PC-3 (cell line): ENCODE results near the gene RFTN1. TPM values are rescaled to one million over a fixed set of nuclear protein-coding genes. Genes with fewer than 3 reads are reported as not detected.

ENCODE experiments used
- ATAC-seq: fragments of 200-7000 bp; cut with Tn5 transposase; 2 replicates; pipeline ENCODE4 v1.9.1; 2020; ENCODE audit warnings: mild to moderate bottlenecking, moderate library complexity
- BruUV-seq: library from RNA; stranded (reverse); fragments of 400-500 nt; replicated peaks from 2 replicates; lab custom pipeline; 2021; lab: Mats Ljungman, UMichigan
- CTCF ChIA-PET: fragments of 300-600 bp; sonication (Branson Sonifier 250); formaldehyde crosslinking; loops from one replicate; lab custom pipeline; 2022; ENCODE audit warnings: antibody characterized with exemption; lab: Charles Lee
- POLR2A ChIA-PET: fragments of 300-600 bp; sonication (Branson Sonifier 250); formaldehyde crosslinking; loops from one replicate; lab custom pipeline; 2022; ENCODE audit warnings: antibody characterized with exemption; ENCODE audit not compliant: unreplicated experiment; lab: Charles Lee
- DNase-seq: peaks from one replicate; pipeline ENCODE4 v3.0.0-alpha.2; 2015
- H2AFZ ChIP-seq: fragments of 300-600 bp; sonication (generic); 2 replicates; pipeline ENCODE4 v1.6.0; 2016; ENCODE audit warnings: antibody characterized with exemption, low read length
- H3F3A ChIP-seq: fragments of 300-600 bp; sonication (generic); one replicate; pipeline ENCODE4 v1.6.0; 2017; ENCODE audit warnings: antibody characterized with exemption, low read length, control low read depth, mild to moderate bottlenecking; ENCODE audit not compliant: unreplicated experiment
- H3K27ac ChIP-seq: fragments of 300-600 bp; sonication (generic); 2 replicates; pipeline ENCODE4 v1.5.1; 2016; ENCODE audit warnings: mild to moderate bottlenecking, low read length
- H3K27me3 ChIP-seq: fragments of 300-600 bp; sonication (generic); 2 replicates; pipeline ENCODE4 v1.6.1; 2016; ENCODE audit warnings: low read length, mixed read lengths
- H3K36me3 ChIP-seq: fragments of 300-600 bp; sonication (generic); 2 replicates; pipeline ENCODE4 v1.6.1; 2016; ENCODE audit warnings: low read depth, mixed run types, low read length, mixed read lengths
- H3K4me1 ChIP-seq: fragments of 300-600 bp; sonication (generic); 2 replicates; pipeline ENCODE4 v1.5.1; 2016; ENCODE audit warnings: low read length; ENCODE audit not compliant: insufficient read depth
- H3K4me2 ChIP-seq: fragments of 300-600 bp; sonication (generic); 2 replicates; pipeline ENCODE4 v1.6.0; 2016; ENCODE audit warnings: low read length
- H3K4me3 ChIP-seq: fragments of 300-600 bp; sonication (generic); 2 replicates; pipeline ENCODE4 v1.5.1; 2016; ENCODE audit warnings: mild to moderate bottlenecking, low read length, mixed read lengths
- H3K79me2 ChIP-seq: fragments of 300-600 bp; sonication (generic); 2 replicates; pipeline ENCODE4 v1.6.1; 2017; ENCODE audit warnings: low read length, mixed read lengths
- H3K9ac ChIP-seq: fragments of 300-600 bp; sonication (generic); 2 replicates; pipeline ENCODE4 v1.6.0; 2016; ENCODE audit warnings: mild to moderate bottlenecking, low read length
- H3K9me2 ChIP-seq: fragments of 300-600 bp; sonication (generic); replicated peaks from 2 replicates; pipeline ENCODE4 v1.6.1; 2016; ENCODE audit warnings: mixed run types, low read length, mixed read lengths
- H3K9me3 ChIP-seq: fragments of 300-600 bp; sonication (generic); 2 replicates; pipeline ENCODE4 v1.6.1; 2016; ENCODE audit warnings: low read length, mixed read lengths
- H4K20me1 ChIP-seq: fragments of 300-600 bp; sonication (generic); 2 replicates; pipeline ENCODE4 v1.6.1; 2016; ENCODE audit warnings: low read length, mixed read lengths
- CTCF ChIP-seq: fragments of 300-600 bp; sonication (generic); conservative IDR thresholded peaks from 2 replicates; pipeline ENCODE4 v1.5.1; 2017; ENCODE audit warnings: antibody characterized with exemption, low read depth, mild to moderate bottlenecking, low read length
- EZH2 ChIP-seq: fragments of 300-600 bp; sonication (generic); IDR thresholded peaks from one replicate; pipeline ENCODE4 v1.6.1; 2017; ENCODE audit warnings: antibody characterized with exemption, mild to moderate bottlenecking, low read length; ENCODE audit not compliant: unreplicated experiment
- EZH2phosphoT487 ChIP-seq: fragments of 300-600 bp; sonication (generic); IDR thresholded peaks from 2 replicates; pipeline ENCODE4 v1.6.1; 2018; ENCODE audit warnings: mild to moderate bottlenecking, antibody characterized with exemption, low read length, borderline replicate concordance
- intact Hi-C: fragments of 100-400 bp; cut with micrococcal nuclease; formaldehyde crosslinking; loops from 2 replicates; pipeline ENCODE4 v1.9.0; 2023
- total RNA-seq: library from RNA; depleted of rRNA; stranded (reverse); fragments of >200 nt; gene quantifications from 2 replicates; pipeline ENCODE4 v1.2.3, GENCODE V29; 2014

RFTN1 gene
- total RNA-seq, 1 experiment from 2014 or later: 9.7 TPM

DNA sequence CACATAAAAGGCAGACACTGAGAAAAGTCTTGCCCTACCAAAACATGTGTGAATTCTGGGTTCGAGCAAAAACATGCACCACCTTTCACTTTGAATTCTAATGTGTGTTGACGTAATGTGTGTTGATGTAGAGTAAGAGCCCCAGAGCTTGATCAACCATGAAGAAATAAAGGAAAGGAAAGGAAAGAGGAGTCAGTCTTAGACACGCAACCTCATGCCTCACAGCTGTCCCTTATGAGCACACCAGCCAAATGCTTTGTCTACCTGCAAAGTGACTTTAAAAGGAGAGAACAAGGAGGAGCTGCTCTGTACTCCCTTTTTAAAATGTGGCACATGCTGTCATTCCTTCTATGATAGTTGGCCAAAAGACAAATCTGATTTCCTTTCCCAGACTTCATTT lies 80.8 kb downstream of the RFTN1 start:
- Histone ChIP-seq H3K9me3 (no peaks in the 10 kb centered on the region), H3K4me3 (no peak overlapping the region), H3K9me2 (no peaks in the 10 kb centered on the region), H2AFZ (no peak overlapping the region), H3K79me2 (no peaks in the 10 kb centered on the region), H3K27me3 (no peaks in the 10 kb centered on the region), H3K9ac (no peak overlapping the region), H3K27ac (no peak overlapping the region), H3K4me1 (no peaks in the 10 kb centered on the region), H3K36me3 (no peaks in the 10 kb centered on the region), H3K4me2 (no peak overlapping the region), H3F3A (no peaks in the 10 kb centered on the region), H4K20me1 (no peaks in the 10 kb centered on the region)
- BruUV-seq: no TSS peak
- intact Hi-C loops: no loop called here
- POLR2A ChIA-PET: no interaction called here
- TF ChIP-seq CTCF: no peak
- no peak for TF ChIP-seq EZH2phosphoT487
- no peak for TF ChIP-seq EZH2
- ATAC-seq: no peak
- CTCF ChIA-PET: no interaction called here
- no peak for DNase-seq

GRCh38 chr3:16430717-16431630 lies 82.5 kb downstream of the RFTN1 start:
- no TSS peak for BruUV-seq
- no peaks in the 10 kb centered on the region for H3K9me2 ChIP-seq
- ChIA-PET POLR2A (no interaction called here), CTCF (interaction anchor here (0.6 kb wide), 1 partner anchor 15 kb away, joined by 3 read pairs; no protein-coding TSS in a partner anchor)
- TF ChIP-seq CTCF: no peak
- TF ChIP-seq EZH2: no peak
- TF ChIP-seq EZH2phosphoT487: no peak
- DNase-seq: no peak
- no peak overlapping the region for H3K4me2 ChIP-seq
- no peak overlapping the region for H3K4me3 ChIP-seq
- no peaks in the 10 kb centered on the region for H3K36me3 ChIP-seq
- intact Hi-C loops: no loop called here
- H3K4me1 ChIP-seq: no peaks in the 10 kb centered on the region
- no peaks in the 10 kb centered on the region for H3F3A ChIP-seq
- no peaks in the 10 kb centered on the region for H3K27me3 ChIP-seq
- no peak for ATAC-seq
- H4K20me1 ChIP-seq: no peaks in the 10 kb centered on the region
- no peak overlapping the region for H3K9ac ChIP-seq
- H3K9me3 ChIP-seq: no peaks in the 10 kb centered on the region
- H2AFZ ChIP-seq: no peak overlapping the region
- no peak overlapping the region for H3K27ac ChIP-seq
- H3K79me2 ChIP-seq: no peaks in the 10 kb centered on the region

DNA sequence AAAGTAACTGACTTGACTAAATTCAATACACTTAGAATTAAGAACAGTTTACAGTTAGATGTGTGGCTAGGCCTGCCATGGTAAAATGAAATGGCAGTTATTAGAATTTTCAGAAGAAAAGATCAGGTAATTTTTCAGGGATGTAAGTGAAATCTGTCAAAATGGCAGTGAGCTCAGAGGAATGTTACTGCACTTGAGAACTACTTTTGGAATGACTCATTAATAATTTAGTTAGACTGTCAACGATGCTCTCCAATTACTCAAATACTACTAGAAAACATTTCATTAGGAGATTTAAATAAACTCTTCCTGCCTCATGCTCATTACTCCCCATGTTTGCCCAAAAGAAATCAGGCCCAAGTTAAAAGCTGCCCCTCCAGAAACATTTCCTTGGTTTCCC lies 84.4 kb downstream of the RFTN1 start:
- no TSS peak for BruUV-seq

More for the DNA sequence above, 84.4 kb downstream of the RFTN1 start:
- no peak overlapping the region for H3K4me3 ChIP-seq
- H3K9me2 ChIP-seq: no peaks in the 10 kb centered on the region
- no peaks in the 10 kb centered on the region for H3F3A ChIP-seq
- no peak overlapping the region for H3K9ac ChIP-seq
- DNase-seq (no peak), ATAC-seq (no peak)
- no peaks in the 10 kb centered on the region for H3K79me2 ChIP-seq
- no peaks in the 10 kb centered on the region for H3K27me3 ChIP-seq
- no peak overlapping the region for H2AFZ ChIP-seq
- H3K9me3 ChIP-seq: no peaks in the 10 kb centered on the region
- ChIA-PET CTCF (no interaction called here), POLR2A (no interaction called here)
- no peak overlapping the region for H3K27ac ChIP-seq
- no peaks in the 10 kb centered on the region for H3K4me1 ChIP-seq
- H3K4me2 ChIP-seq: no peak overlapping the region
- no peaks in the 10 kb centered on the region for H4K20me1 ChIP-seq
- TF ChIP-seq CTCF (no peak), EZH2phosphoT487 (no peak), EZH2 (no peak)
- intact Hi-C loops: no loop called here
- H3K36me3 ChIP-seq: no peaks in the 10 kb centered on the region
